Measurements from ENCODE around the gene KDM2B. TPM values are rescaled to one million over a fixed set of nuclear protein-coding genes. Genes with fewer than 3 reads are reported as not detected.

Gene KDM2B
- total RNA-seq, 1 experiment from 2014 or later, result 49.3 TPM

DNA sequence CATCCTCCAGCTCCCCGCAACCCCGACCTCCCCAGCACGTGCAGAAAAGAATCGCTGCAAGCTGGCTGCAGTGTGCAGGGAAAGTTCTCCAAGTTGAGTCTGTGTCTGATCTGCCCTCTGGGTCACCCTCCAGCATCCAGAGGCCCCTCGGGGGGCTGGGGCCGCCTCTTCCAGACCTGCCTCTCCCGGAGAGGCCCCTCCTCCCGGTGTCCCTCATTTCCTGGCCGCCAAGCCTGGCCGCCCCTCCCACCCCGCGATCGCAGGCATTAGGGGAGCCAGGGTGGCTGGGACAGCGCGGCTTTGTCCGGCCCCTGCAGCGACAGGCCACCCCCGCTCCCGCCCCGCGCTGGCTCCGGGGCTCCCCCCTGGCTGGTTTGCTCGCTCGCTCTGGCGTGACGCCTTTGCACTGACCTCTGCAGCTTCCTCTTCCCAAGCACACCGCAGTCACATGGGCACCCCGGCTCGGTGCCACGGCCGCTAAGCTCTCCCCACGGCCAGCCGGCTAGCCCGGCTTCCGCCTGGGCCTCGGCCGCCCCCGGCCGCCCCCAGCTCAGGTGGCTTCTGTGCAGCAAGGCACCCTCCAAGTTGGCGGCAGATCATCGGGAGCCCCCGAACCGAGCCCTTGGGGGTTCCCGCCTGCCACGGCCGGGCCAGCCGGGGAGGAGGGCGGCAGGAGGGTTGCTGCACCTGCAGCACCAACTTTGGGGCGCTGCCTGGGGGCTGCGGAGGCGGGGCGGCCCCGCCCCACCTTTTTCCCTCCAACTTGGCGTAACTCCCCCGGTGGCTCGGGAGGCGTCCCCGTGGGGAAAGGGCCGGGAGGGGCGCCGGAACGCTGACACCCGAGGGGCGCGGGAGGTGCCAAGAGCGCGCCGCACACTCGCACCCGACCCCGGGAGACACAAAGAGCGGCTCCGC lies 43.7 kb downstream of the KDM2B start:
- intact Hi-C loops (cut with micrococcal nuclease; ENCODE audit: unreplicated experiment), result no loop called here
- Histone ChIP-seq H3K27me3 (replicated peaks; ENCODE audit: insufficient read depth, low read depth, low read length, poor library complexity) (no peaks in the 10 kb centered on the region), H3K27ac (ENCODE audit: low read depth, low read length, poor library complexity, severe bottlenecking) (peak overlapping the region; percentile 50), H3K36me3 (ENCODE audit: insufficient read depth, low read length, poor library complexity, severe bottlenecking) (peaks cover 15% of the 10 kb centered on the region), H3K4me3 (ENCODE audit: low read depth, low read length, poor library complexity, severe bottlenecking) (peak overlapping the region; percentile 57), H3K4me1 (ENCODE audit: insufficient read depth, low read length, poor library complexity, severe bottlenecking) (peaks cover 13% of the 10 kb centered on the region), H3K9me3 (ENCODE audit: low read depth, low read length, poor library complexity, severe bottlenecking) (no peaks in the 10 kb centered on the region)
- peak; percentile 45 for DNase-seq (ENCODE audit: low spot score)
- no TSS peak for BruUV-seq (replicated peaks)
- ChIA-PET POLR2A (ENCODE audit: low non-redundant PET) (interaction anchor here (0.7 kb wide), 1 partner anchor 1797 kb away, joined by 13 read pairs; no protein-coding TSS in a partner anchor), CTCF (interaction anchor here (0.6 to 1.2 kb wide), 3 partner anchors 15 to 131 kb away, joined by 4 to 9 read pairs (median 8); no protein-coding TSS in a partner anchor)
- TF ChIP-seq, protein P1, sequence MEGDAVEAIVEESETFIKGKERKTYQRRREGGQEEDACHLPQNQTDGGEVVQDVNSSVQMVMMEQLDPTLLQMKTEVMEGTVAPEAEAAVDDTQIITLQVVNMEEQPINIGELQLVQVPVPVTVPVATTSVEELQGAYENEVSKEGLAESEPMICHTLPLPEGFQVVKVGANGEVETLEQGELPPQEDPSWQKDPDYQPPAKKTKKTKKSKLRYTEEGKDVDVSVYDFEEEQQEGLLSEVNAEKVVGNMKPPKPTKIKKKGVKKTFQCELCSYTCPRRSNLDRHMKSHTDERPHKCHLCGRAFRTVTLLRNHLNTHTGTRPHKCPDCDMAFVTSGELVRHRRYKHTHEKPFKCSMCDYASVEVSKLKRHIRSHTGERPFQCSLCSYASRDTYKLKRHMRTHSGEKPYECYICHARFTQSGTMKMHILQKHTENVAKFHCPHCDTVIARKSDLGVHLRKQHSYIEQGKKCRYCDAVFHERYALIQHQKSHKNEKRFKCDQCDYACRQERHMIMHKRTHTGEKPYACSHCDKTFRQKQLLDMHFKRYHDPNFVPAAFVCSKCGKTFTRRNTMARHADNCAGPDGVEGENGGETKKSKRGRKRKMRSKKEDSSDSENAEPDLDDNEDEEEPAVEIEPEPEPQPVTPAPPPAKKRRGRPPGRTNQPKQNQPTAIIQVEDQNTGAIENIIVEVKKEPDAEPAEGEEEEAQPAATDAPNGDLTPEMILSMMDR (conservative IDR thresholded peaks at IDR 0.05; ENCODE audit: low read depth, low read length), result no peak
- TF ChIP-seq EZH2 (IDR thresholded peaks at IDR 0.05; ENCODE audit: borderline replicate concordance, low read depth, low read length, poor library complexity, severe bottlenecking), result no peak

DNA sequence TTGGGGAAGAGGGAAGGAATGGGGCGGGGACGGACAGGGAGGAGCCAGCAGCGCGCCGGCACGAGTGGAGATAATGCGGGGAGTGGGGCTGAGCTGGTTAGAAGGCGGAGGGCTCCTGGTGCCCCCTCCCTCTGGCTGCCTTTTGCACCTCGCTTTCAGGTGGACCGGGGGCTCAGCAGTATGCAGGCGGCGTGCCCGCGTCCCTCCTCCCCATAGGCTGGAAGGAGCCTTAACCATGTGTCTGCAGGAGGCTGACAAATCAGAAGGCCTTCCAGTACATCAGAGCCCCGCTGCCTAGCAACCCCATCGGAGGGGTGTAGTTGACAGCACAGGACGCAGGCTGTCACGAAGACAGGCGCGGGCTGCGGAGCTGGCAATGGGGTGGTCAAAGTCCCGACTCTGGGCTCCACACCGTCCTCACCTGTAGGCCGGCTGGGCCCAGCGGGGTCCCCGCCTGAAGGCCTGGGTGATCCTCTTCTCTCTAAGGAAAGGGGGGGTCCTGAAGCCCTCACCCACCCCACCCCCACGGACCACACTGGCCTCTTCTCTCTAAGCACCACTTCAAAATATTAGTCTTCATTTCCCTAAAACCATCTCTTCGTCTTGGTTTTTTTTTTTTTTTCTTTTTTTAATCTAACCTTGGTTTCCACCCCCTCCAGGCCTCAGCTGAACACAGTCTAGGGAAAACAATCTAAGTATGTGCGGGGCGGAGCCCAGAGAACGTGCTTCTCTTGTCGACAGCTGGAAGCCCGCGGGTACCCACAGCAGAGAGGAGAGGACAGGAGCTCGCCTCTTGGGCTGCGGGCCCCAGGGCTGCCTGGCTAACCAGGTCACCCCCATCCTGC lies 44.5 kb downstream of the KDM2B start:
- no TSS peak for BruUV-seq (replicated peaks)
- POLR2A ChIA-PET (ENCODE audit: low non-redundant PET), result interaction anchor here (0.7 kb wide), 1 partner anchor 1798 kb away, joined by 13 read pairs; no protein-coding TSS in a partner anchor

More for the DNA sequence above, 44.5 kb downstream of the KDM2B start:
- Histone ChIP-seq H3K4me1 (ENCODE audit: insufficient read depth, low read length, poor library complexity, severe bottlenecking) (peaks cover 13% of the 10 kb centered on the region), H3K9me3 (ENCODE audit: low read depth, low read length, poor library complexity, severe bottlenecking) (no peaks in the 10 kb centered on the region), H3K36me3 (ENCODE audit: insufficient read depth, low read length, poor library complexity, severe bottlenecking) (peaks cover 17% of the 10 kb centered on the region), H3K27me3 (replicated peaks; ENCODE audit: insufficient read depth, low read depth, low read length, poor library complexity) (no peaks in the 10 kb centered on the region), H3K27ac (ENCODE audit: low read depth, low read length, poor library complexity, severe bottlenecking) (peak overlapping the region; percentile 9), H3K4me3 (ENCODE audit: low read depth, low read length, poor library complexity, severe bottlenecking) (peak overlapping the region; percentile 57)
- intact Hi-C loops (cut with micrococcal nuclease; ENCODE audit: unreplicated experiment), result no loop called here
- TF ChIP-seq, protein P1 (conservative IDR thresholded peaks at IDR 0.05; ENCODE audit: low read depth, low read length), result no peak
- no peak for TF ChIP-seq EZH2 (IDR thresholded peaks at IDR 0.05; ENCODE audit: borderline replicate concordance, low read depth, low read length, poor library complexity, severe bottlenecking)
- peak; percentile 94 for DNase-seq (ENCODE audit: low spot score)
- CTCF ChIA-PET, result interaction anchor here (0.6 to 1.2 kb wide), 3 partner anchors 16 to 132 kb away, joined by 4 to 9 read pairs (median 8); no protein-coding TSS in a partner anchor
